H1 (cell line): ENCODE data around the gene MEI1. TPM values are rescaled to one million over a fixed set of nuclear protein-coding genes. Genes with fewer than 3 reads are reported as not detected.

ENCODE experiments used
- BRCA1 ChIP-seq: IDR thresholded peaks from 2 replicates; pipeline ENCODE4 v1.6.1; 2012; ENCODE audit warnings: low read depth, low read length, improper control_type of control experiment
- CREB1 ChIP-seq: IDR thresholded peaks from 2 replicates; pipeline ENCODE4 v1.6.1; 2012; ENCODE audit warnings: inconsistent platforms
- EZH2 ChIP-seq: fragments of 200-600 bp; sonication (generic); IDR thresholded peaks from 2 replicates; pipeline ENCODE4 v1.7.1; 2012; ENCODE audit warnings: low read depth, mild to moderate bottlenecking, moderate library complexity, low read length, inconsistent platforms; ENCODE audit not compliant: severe bottlenecking
- KDM4A ChIP-seq: IDR thresholded peaks from one replicate; pipeline ENCODE4 v1.7.1; 2012; ENCODE audit warnings: low read depth, mild to moderate bottlenecking, moderate library complexity, low read length, inconsistent platforms; ENCODE audit not compliant: severe bottlenecking
- SP4 ChIP-seq: IDR thresholded peaks from 2 replicates; pipeline ENCODE4 v1.6.1; 2012; ENCODE audit warnings: low read length, inconsistent platforms
- SRF ChIP-seq: IDR thresholded peaks from 2 replicates; pipeline ENCODE4 v1.6.1; 2011; ENCODE audit warnings: mild to moderate bottlenecking, low read depth, low read length, moderate library complexity
- TBP ChIP-seq: IDR thresholded peaks from 2 replicates; pipeline ENCODE4 v1.6.1; 2011; ENCODE audit warnings: low read depth, low read length, improper control_type of control experiment
- TCF12 ChIP-seq: IDR thresholded peaks from 2 replicates; pipeline ENCODE4 v1.6.1; 2011; ENCODE audit warnings: low read depth, mild to moderate bottlenecking, low read length
- polyA plus RNA-seq, 7 experiments: library from polyadenylated mRNA; depleted of rRNA in 3 of 7; stranded (reverse) in 5 of 7; unstranded in 2 of 7; fragments of >200 nt in 5 of 7; fragments of 200-250 nt in 2 of 7; gene quantifications; 1 replicate in 5 of 7; 2 replicates in 1 of 7; 4 replicates in 1 of 7; pipeline versions ENCODE4 v1.2.1 to v1.2.3, GENCODE V29; 2011 to 2013; ENCODE audit warnings: missing spikeins in 2 of 7, mixed read lengths in 2 of 7
- total RNA-seq: library from RNA; stranded (reverse); fragmentation: NEBNext Ultra II Directional; extraction: Animal tissue kit (Norgen Biotek cat#: 25700); gene quantifications from 2 replicates; pipeline ENCODE4 v1.2.1, GENCODE V29; 2021
- TF ChIP-seq, protein P1 (sequence below): fragments of 300-600 bp; sonication (generic); IDR thresholded peaks from 2 replicates; pipeline ENCODE4 v1.7.1; 2012; ENCODE audit warnings: low read length, moderate library complexity, mild to moderate bottlenecking, inconsistent platforms; ENCODE audit not compliant: insufficient replicate concordance
- TF ChIP-seq, protein P2 (sequence below): IDR thresholded peaks from 2 replicates; pipeline ENCODE4 v1.6.1; 2011; ENCODE audit warnings: low read length, improper control_type of control experiment
- TF ChIP-seq, protein P3 (sequence below): IDR thresholded peaks from 2 replicates; pipeline ENCODE4 v1.6.1; 2011; ENCODE audit warnings: low read depth, mild to moderate bottlenecking, low read length; ENCODE audit not compliant: insufficient read depth

MEI1 gene
- total and polyA plus RNA-seq, 2 of the 8 experiments (the other 6 are each of a cell fraction or from before 2014, with no cell fraction given), result 0.27 to 0.54 TPM

DNA sequence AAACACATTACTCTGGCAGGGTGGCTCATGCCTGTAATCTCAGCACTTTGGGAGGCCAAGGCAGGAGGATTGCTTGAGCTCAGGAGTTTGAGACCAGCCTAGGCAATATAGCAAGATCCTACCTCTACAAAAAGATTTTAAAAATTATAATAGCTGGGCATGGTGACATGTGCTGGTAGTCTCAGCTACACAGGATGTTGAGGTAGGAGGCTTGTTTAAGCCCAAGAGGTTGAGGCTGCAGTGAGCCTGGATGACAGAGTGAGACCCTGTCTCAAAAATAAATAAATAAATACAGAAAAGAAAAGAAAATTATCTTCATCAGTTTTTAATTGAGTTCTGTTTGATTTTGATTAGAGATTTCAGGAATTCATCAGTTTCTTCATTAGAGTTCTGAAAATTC, 106.3 kb downstream of the MEI1 start (continued):
- TF ChIP-seq, protein P1, sequence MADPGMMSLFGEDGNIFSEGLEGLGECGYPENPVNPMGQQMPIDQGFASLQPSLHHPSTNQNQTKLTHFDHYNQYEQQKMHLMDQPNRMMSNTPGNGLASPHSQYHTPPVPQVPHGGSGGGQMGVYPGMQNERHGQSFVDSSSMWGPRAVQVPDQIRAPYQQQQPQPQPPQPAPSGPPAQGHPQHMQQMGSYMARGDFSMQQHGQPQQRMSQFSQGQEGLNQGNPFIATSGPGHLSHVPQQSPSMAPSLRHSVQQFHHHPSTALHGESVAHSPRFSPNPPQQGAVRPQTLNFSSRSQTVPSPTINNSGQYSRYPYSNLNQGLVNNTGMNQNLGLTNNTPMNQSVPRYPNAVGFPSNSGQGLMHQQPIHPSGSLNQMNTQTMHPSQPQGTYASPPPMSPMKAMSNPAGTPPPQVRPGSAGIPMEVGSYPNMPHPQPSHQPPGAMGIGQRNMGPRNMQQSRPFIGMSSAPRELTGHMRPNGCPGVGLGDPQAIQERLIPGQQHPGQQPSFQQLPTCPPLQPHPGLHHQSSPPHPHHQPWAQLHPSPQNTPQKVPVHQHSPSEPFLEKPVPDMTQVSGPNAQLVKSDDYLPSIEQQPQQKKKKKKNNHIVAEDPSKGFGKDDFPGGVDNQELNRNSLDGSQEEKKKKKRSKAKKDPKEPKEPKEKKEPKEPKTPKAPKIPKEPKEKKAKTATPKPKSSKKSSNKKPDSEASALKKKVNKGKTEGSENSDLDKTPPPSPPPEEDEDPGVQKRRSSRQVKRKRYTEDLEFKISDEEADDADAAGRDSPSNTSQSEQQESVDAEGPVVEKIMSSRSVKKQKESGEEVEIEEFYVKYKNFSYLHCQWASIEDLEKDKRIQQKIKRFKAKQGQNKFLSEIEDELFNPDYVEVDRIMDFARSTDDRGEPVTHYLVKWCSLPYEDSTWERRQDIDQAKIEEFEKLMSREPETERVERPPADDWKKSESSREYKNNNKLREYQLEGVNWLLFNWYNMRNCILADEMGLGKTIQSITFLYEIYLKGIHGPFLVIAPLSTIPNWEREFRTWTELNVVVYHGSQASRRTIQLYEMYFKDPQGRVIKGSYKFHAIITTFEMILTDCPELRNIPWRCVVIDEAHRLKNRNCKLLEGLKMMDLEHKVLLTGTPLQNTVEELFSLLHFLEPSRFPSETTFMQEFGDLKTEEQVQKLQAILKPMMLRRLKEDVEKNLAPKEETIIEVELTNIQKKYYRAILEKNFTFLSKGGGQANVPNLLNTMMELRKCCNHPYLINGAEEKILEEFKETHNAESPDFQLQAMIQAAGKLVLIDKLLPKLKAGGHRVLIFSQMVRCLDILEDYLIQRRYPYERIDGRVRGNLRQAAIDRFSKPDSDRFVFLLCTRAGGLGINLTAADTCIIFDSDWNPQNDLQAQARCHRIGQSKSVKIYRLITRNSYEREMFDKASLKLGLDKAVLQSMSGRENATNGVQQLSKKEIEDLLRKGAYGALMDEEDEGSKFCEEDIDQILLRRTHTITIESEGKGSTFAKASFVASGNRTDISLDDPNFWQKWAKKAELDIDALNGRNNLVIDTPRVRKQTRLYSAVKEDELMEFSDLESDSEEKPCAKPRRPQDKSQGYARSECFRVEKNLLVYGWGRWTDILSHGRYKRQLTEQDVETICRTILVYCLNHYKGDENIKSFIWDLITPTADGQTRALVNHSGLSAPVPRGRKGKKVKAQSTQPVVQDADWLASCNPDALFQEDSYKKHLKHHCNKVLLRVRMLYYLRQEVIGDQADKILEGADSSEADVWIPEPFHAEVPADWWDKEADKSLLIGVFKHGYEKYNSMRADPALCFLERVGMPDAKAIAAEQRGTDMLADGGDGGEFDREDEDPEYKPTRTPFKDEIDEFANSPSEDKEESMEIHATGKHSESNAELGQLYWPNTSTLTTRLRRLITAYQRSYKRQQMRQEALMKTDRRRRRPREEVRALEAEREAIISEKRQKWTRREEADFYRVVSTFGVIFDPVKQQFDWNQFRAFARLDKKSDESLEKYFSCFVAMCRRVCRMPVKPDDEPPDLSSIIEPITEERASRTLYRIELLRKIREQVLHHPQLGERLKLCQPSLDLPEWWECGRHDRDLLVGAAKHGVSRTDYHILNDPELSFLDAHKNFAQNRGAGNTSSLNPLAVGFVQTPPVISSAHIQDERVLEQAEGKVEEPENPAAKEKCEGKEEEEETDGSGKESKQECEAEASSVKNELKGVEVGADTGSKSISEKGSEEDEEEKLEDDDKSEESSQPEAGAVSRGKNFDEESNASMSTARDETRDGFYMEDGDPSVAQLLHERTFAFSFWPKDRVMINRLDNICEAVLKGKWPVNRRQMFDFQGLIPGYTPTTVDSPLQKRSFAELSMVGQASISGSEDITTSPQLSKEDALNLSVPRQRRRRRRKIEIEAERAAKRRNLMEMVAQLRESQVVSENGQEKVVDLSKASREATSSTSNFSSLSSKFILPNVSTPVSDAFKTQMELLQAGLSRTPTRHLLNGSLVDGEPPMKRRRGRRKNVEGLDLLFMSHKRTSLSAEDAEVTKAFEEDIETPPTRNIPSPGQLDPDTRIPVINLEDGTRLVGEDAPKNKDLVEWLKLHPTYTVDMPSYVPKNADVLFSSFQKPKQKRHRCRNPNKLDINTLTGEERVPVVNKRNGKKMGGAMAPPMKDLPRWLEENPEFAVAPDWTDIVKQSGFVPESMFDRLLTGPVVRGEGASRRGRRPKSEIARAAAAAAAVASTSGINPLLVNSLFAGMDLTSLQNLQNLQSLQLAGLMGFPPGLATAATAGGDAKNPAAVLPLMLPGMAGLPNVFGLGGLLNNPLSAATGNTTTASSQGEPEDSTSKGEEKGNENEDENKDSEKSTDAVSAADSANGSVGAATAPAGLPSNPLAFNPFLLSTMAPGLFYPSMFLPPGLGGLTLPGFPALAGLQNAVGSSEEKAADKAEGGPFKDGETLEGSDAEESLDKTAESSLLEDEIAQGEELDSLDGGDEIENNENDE, result no peak
- TF ChIP-seq, protein P2, sequence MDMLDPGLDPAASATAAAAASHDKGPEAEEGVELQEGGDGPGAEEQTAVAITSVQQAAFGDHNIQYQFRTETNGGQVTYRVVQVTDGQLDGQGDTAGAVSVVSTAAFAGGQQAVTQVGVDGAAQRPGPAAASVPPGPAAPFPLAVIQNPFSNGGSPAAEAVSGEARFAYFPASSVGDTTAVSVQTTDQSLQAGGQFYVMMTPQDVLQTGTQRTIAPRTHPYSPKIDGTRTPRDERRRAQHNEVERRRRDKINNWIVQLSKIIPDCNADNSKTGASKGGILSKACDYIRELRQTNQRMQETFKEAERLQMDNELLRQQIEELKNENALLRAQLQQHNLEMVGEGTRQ, result no peak
- no peak for TF ChIP-seq SP4
- TF ChIP-seq KDM4A, result no peak
- TF ChIP-seq, protein P3, sequence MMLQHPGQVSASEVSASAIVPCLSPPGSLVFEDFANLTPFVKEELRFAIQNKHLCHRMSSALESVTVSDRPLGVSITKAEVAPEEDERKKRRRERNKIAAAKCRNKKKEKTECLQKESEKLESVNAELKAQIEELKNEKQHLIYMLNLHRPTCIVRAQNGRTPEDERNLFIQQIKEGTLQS, result no peak
- no peak for TF ChIP-seq TBP
- no peak for TF ChIP-seq EZH2
- no peak for TF ChIP-seq TCF12
- no peak for TF ChIP-seq SRF
- TF ChIP-seq BRCA1, result no peak
- TF ChIP-seq CREB1, result no peak
